Epithelial cell of prostate (primary cell): ENCODE data around the gene IGF1R.

Experiments used
- DNase-seq: peaks from one replicate; pipeline ENCODE4 v3.0.0-alpha.2; 2011; ENCODE audit warnings: low read depth, low spot score
- H3K27ac ChIP-seq: fragments of 450-650 bp; 2 replicates; pipeline ENCODE4 v1.5.1; 2017; ENCODE audit warnings: mild to moderate bottlenecking

IGF1R gene

DNA sequence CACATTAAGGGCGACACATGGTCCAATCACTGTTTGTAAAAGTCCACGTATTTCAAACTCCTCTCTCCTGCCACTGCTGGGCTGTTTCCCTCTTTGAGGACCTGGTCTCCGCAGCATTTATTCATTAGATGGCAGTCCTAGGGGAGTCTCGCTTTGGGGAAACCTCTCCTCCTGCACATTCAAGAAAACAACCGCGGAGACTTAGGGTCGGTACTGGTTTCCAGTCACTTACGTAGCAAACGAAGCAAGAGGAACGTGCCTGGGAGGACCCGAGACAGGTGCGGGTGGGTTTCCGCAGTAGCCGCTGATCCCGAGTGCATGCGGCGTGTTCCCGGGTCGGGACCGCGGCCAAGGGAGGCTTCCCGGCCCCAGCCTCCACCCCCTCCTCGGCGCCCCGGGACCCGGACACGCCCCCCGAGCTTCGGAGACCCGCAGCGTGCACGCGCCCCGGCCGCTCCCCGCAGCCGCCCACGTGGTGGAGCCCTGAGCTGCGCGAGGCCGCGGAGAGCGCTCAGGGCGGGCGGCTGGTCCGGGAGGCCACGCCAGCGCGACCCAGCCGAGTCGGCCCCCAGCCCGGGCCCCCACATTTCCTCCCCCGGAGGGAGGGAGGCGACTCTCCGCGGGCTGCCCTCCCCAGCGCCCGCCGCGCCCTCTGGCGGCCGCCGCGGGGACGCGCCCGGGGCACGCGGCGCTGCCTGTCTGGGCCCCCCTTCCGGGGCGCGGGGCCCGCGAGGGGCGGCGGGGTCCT is 1.1 kb upstream of the IGF1R start:
- no peak for DNase-seq
- peak overlapping the region; percentile 88 for H3K27ac ChIP-seq

DNA sequence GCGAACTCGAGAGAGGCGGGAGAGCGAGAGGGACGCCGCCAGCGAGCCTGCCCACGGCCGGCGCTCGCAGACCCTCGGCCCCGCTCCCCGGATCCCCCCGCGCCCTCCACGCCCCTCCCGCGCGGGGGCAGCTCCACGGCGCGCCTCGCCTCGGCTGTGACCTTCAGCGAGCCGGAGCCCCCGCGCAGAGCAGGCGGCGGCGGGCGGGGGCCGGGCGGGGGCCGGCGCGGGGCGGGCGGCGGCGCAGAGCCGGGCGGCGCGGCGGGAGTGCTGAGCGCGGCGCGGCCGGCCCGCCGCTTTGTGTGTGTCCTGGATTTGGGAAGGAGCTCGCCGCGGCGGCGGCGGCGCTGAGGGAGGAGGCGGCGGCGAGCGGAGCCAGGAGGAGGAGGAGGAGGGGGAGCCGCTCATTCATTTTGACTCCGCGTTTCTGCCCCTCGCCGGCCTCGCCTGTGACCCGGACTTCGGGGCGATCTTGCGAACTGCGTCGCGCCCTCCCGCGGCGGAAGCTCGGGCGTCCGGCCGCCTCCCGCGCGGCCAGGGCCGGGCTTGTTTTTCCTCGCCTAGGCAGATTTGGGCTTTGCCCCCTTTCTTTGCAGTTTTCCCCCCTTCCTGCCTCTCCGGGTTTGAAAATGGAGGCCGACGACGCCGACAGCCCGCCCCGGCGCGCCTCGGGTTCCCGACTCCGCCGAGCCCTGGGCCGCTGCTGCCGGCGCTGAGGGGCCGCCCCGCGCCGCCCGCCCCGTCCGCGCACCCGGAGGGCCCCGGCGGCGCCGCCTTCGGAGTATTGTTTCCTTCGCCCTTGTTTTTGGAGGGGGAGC is 524 bp downstream of the IGF1R start:
- H3K27ac ChIP-seq = peak overlapping the region; percentile 88
- no peak for DNase-seq

DNA sequence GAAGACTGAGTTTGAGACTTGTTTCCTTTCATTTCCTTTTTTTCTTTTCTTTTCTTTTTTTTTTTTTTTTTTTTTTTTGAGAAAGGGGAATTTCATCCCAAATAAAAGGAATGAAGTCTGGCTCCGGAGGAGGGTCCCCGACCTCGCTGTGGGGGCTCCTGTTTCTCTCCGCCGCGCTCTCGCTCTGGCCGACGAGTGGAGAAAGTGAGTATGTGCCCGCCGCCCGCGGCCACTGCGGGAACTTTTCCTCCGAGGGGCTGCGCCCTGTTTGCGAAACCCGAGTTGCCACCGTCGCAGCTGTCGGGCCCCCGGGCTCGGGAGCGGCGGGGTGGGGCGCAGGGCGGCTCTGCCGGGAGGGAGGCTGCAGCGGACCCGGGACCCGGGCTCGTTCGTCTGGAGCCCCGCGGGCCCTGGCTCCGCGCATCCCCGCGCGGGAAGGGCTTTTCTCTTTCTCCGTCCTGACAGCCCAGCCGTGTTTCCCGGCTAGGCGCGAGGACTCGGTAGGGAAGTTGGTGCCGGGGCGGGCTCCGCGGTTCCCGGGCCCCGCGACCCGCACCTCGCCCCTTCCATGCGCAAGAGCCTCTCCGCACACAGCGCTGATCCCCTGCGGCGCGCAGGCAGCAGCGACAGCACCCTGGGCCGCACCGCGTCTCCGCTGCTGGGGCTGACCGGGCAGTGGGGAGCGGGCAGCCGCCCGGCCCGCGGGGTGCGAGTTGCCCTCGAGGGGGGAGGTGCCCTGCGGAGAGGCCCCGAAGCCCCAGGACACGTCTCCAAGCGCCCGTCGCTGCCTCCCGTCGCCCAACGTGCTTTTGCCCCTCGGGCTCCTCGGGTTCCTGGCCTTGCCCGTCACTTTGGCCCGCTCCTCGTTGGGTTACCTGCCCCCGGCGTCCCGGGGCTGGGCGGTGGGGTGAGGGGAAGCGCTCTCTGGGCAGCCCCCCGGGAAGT is 1.4 kb downstream of the IGF1R start:
- H3K27ac ChIP-seq = peak overlapping the region; percentile 88
- no peak for DNase-seq

GRCh38 chr15:98650417-98651035 is 2.2 kb downstream of the IGF1R start:
- H3K27ac ChIP-seq = peak overlapping the region; percentile 88
- no peak for DNase-seq

GRCh38 chr15:98651036-98651481 is 2.7 kb downstream of the IGF1R start:
- DNase-seq = no peak
- peak overlapping the region; percentile 88 for H3K27ac ChIP-seq

DNA sequence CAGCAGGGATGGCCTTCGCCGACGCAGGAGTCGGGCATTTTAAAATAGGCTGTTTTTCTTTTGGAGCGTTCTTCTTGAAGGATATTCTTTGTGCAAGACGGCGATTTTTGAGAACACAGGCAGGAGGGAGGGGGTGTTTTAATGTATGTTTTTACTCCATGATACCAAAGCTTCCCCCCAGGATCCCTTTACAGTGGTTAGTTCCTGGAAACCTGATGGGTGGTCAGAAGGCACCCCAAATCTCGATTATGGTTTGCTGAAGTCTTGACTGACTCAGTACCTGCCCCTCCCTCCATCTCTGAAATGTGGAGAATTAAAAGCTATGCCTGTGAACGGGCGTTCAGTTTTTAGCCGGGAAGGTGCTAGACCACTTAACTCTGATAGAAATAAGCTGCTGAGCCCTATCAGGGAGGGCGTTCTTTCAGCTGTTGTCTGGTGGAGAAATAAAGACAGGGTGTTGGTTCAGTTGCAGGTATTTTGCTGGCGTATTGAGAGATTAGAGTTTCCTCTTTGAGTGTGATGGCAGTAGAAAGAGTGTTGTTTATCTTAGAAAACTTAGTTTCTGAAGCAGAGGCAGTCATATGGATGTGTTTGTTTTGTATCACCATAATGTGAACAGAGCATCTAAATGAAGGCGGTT is 3.4 kb downstream of the IGF1R start:
- H3K27ac ChIP-seq = peak overlapping the region; percentile 88
- DNase-seq = no peak

DNA sequence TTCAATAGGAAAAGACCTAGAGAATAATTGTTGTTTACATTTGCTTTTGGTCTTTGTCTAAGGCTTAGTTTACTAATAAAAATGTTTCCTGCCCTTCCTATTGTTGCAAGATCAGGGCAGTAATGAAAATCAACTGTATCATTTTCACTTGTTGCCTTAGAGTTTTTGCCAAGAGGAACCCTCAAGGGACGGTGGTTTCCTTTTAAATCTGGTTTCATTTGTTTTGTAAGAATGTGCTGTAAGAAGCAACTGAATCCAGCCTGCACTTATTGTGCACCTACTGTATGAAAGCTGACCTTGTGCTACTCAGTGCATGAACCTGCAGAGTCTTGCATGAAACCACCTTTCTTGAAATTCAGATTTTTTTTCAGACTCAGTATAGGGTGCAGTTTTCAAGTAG is 5.3 kb downstream of the IGF1R start:
- no peak for DNase-seq
- peak overlapping the region; percentile 88 for H3K27ac ChIP-seq

GRCh38 chr15:98654790-98655360 is 6.5 kb downstream of the IGF1R start:
- peak overlapping the region; percentile 88 for H3K27ac ChIP-seq
- DNase-seq = no peak

DNA sequence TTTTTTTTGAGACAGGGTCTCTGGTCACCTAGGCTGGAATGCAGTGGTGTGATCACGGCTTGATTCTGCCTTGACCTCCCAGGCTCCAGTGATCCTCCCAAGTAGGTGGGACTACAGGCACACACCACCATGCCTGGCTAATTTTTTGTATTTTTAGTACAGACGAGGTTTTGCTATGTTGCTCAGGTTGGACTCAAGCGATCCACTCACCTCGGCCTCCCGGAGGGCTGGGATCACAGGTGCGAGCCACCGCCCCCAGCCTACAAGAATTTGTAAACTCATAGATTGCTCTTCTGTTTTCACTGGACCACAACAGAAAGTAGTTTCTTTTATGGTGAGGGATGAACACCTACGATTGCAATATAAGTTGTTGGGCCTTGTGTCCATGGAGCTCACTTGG is 7.4 kb downstream of the IGF1R start:
- peak overlapping the region; percentile 88 for H3K27ac ChIP-seq
- no peak for DNase-seq

- peak; percentile 51 for DNase-seq
- H3K27ac ChIP-seq = peak overlapping the region; percentile 88
Measured at GRCh38 chr15:98657721-98658120, 9.4 kb downstream of the IGF1R start.

DNA sequence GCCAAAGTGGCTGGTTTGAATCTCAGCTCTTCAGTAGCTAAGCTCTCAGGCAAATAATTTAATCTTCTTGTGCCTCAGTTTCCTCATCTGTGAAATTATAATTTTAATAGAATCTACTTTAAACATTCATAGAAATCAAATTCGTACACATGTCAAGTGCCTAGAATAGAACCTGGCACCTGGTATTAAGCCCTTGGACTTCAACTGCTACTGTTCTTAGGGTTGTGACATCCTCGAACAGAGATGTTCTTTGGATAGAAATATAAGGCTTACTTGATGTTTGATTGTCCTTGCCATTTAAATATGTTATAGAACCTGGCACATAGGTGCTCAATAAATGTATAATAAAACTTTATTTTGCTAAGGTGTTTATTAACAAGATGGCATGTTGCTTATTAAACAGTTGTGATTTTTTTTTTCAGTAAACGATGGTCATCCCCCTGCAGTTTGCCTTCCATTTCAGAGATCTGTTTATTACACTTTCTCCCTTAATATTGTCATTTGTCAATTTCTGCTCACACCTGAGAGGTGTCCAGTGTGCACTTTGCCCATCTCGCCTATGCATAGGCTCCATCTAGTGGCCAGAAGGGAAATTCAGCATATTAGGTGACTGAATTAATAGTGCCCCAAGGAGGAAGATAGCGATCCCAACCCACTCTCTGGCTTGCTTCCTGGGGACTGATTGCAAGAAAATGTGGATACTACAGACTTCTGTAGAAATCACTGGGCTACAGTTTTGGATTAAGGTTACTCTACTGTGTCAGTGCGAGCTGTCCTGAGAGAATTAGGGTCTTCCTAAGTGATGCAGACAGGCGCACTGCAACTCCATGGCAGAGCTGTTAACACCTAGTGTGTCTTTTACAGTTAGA is 10.7 kb downstream of the IGF1R start:
- peak overlapping the region; percentile 88 for H3K27ac ChIP-seq
- DNase-seq = no peak

GRCh38 chr15:98660055-98660454 is 11.7 kb downstream of the IGF1R start:
- no peak overlapping the region for H3K27ac ChIP-seq
- no peak for DNase-seq

DNA sequence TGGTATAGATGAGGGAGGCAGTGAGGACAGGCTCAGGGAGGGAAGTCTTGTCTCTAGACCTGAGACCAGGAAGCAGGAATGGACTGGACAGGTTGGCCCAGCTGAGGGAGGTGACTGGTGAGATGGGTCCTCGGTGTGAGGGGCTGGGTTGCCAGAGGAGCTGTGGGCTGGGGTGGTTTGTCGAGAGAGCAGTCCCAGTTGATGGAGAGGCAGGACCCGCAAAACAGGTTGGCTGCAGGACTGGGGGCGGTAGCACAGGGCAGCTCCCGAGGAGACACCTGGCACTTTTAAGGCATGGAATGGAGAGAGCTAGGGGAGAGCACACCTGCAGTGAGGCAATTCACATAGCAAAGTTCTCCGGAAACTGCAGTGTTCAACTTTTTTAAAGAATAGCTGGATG is 14.7 kb downstream of the IGF1R start:
- DNase-seq = no peak
- no peak overlapping the region for H3K27ac ChIP-seq

DNA sequence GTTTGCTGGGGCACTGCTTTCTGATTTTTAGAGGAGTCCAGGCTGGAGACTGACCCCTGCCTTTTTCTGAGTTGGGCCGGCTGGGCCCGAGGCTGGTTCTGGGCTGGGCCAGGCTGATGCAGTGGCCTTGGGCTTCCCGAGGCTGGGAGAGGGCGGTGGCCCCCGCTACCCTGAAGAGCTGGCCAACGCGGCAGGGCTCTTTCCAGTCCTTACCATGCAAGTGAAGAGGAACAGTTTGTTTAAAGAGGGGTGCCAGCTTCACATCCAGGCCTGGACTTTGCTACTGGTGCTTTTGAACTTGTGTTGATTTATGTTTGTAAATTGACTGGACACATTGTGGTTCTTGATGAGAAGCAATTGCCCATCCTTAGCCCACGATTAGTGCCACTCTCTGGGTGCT is 15.3 kb downstream of the IGF1R start:
- no peak for DNase-seq
- no peak overlapping the region for H3K27ac ChIP-seq

DNA sequence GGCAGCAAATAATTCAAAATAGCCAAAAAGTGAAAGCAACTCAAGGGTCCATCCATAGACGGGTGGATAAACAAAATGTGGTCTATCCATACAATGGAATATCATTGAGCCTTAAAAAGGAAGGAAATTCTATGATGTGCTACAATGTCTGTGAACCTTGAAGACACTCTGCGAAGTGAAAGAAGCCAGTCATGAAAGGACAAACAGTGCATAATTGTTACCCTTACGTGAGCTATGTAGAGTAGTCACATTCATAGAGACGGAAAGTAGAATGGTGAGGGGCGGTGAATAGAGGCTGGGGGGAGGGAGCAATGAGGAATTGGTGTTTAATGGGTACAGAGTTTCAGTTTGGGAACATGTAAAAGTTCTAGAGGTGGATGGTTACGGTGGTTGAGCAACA is 18.1 kb downstream of the IGF1R start:
- peak overlapping the region; percentile 93 for H3K27ac ChIP-seq
- DNase-seq = no peak

DNA sequence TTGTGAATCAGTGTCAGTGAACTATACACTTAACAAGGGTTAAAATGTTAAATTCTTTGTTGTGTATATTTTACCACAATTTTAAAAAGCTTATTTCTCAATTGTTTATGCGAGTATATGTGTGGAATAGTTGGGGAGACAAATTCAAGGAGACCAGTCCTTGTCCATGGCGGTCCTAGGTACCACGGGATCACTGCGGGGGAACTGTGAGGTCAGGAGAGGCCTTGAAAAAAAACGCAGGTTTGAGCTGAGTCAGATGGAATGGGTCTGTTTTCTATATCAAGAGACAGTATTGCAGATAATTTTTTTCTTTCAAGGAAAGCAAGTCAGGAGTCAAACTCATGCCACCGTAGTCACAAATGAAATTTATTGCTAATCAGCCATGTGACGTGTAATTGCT is 18.5 kb downstream of the IGF1R start:
- H3K27ac ChIP-seq = peak overlapping the region; percentile 93
- no peak for DNase-seq

GRCh38 chr15:98667521-98668179 is 19.3 kb downstream of the IGF1R start:
- no peak for DNase-seq
- peak overlapping the region; percentile 93 for H3K27ac ChIP-seq
